ENCODE results near the gene BRD3. TPM values are rescaled to one million over a fixed set of nuclear protein-coding genes. Genes with fewer than 3 reads are reported as not detected.

Gene BRD3
- total and polyA plus RNA-seq, 2 donors from 2014 or later = 7.7 to 46.2 TPM

- H3K9me3 ChIP-seq (ENCODE audit: control insufficient read depth in 2 of 3, insufficient read depth in 1 of 3, low read length in 3 of 3) = no peaks in the 10 kb centered on the region
- intact Hi-C loops (cut with DNase I) = no loop called here
- no peak overlapping the region for H3K9ac ChIP-seq (ENCODE audit: low read length in 3 of 3)
- FAIRE-seq (no peak), DNase-seq (peak in 1 of 5 donors; percentile 65)
- H3K4me3 ChIP-seq (ENCODE audit: low read length in 3 of 3) = no peak overlapping the region
- peaks cover 8 to 23% (median 20%) of the 10 kb centered on the region in 3 donors for H3K36me3 ChIP-seq (ENCODE audit: control insufficient read depth in 2 of 3, insufficient read depth in 3 of 3, low read length in 3 of 3)
- TF ChIP-seq CTCF (IDR thresholded peaks at IDR 0.05; ENCODE audit: borderline replicate concordance, extremely low read depth, insufficient read depth) = no peak
- H3K4me1 ChIP-seq (ENCODE audit: control insufficient read depth in 2 of 3, insufficient read depth in 2 of 3, low read depth in 1 of 3, low read length in 3 of 3) = no peaks in the 10 kb centered on the region
- H3K27ac ChIP-seq (ENCODE audit: low read depth in 2 of 2, low read length in 2 of 2) = no peak overlapping the region
- no peaks in the 10 kb centered on the region for H3K27me3 ChIP-seq (ENCODE audit: control insufficient read depth, insufficient read depth, low read length)
These were observed 26.8 kb downstream of the BRD3 start for GRCh38 chr9:134040781-134041648.

GRCh38 chr9:134040176-134040565 is 27.7 kb downstream of the BRD3 start:
- Histone ChIP-seq H3K4me1 (ENCODE audit: control insufficient read depth in 2 of 3, insufficient read depth in 2 of 3, low read depth in 1 of 3, low read length in 3 of 3) (no peaks in the 10 kb centered on the region), H3K9me3 (ENCODE audit: control insufficient read depth in 2 of 3, insufficient read depth in 1 of 3, low read length in 3 of 3) (no peaks in the 10 kb centered on the region), H3K36me3 (ENCODE audit: control insufficient read depth in 2 of 3, insufficient read depth in 3 of 3, low read length in 3 of 3) (peaks cover 8 to 31% (median 16%) of the 10 kb centered on the region in 3 donors), H3K9ac (ENCODE audit: low read length in 3 of 3) (no peak overlapping the region), H3K4me3 (ENCODE audit: low read length in 3 of 3) (no peak overlapping the region), H3K27ac (ENCODE audit: low read depth in 2 of 2, low read length in 2 of 2) (no peak overlapping the region), H3K27me3 (ENCODE audit: control insufficient read depth, insufficient read depth, low read length) (no peaks in the 10 kb centered on the region)
- peak in 1 of 5 donors; percentile 49 for DNase-seq
- intact Hi-C loops (cut with DNase I) = no loop called here
- TF ChIP-seq CTCF (IDR thresholded peaks at IDR 0.05; ENCODE audit: borderline replicate concordance, extremely low read depth, insufficient read depth) = no peak
- no peak for FAIRE-seq

GRCh38 chr9:134039386-134040175 is 28.2 kb downstream of the BRD3 start:
- H3K9me3 ChIP-seq (ENCODE audit: control insufficient read depth in 2 of 3, insufficient read depth in 1 of 3, low read length in 3 of 3) = no peaks in the 10 kb centered on the region
- FAIRE-seq = no peak

More at GRCh38 chr9:134039386-134040175, 28.2 kb downstream of the BRD3 start:
- intact Hi-C loops (cut with DNase I) = no loop called here
- H3K9ac ChIP-seq (ENCODE audit: low read length in 3 of 3) = no peak overlapping the region
- H3K4me3 ChIP-seq (ENCODE audit: low read length in 3 of 3) = no peak overlapping the region
- no peaks in the 10 kb centered on the region for H3K27me3 ChIP-seq (ENCODE audit: control insufficient read depth, insufficient read depth, low read length)
- TF ChIP-seq CTCF (IDR thresholded peaks at IDR 0.05; ENCODE audit: borderline replicate concordance, extremely low read depth, insufficient read depth) = no peak
- peaks cover 6 to 31% (median 17%) of the 10 kb centered on the region in 3 donors for H3K36me3 ChIP-seq (ENCODE audit: control insufficient read depth in 2 of 3, insufficient read depth in 3 of 3, low read length in 3 of 3)
- peak in 1 of 5 donors; percentile 43 for DNase-seq
- no peak overlapping the region for H3K27ac ChIP-seq (ENCODE audit: low read depth in 2 of 2, low read length in 2 of 2)
- H3K4me1 ChIP-seq (ENCODE audit: control insufficient read depth in 2 of 3, insufficient read depth in 2 of 3, low read depth in 1 of 3, low read length in 3 of 3) = no peaks in the 10 kb centered on the region
